Measurements from ENCODE around the gene KRT12. TPM values are rescaled to one million over a fixed set of nuclear protein-coding genes. Genes with fewer than 3 reads are reported as not detected.
"Not testable (repeated sequence)": the region's sequence is repeated elsewhere in the genome, so short reads cannot be mapped to it uniquely, and the experiment has no call there.

The KRT12 gene
- total RNA-seq, 3 donors from 2014 or later (not counting 1 experiment from before 2014, with no cell fraction given) = not detected

- Histone ChIP-seq H3K4me3 (ENCODE audit: low read length) (no peak overlapping the region), H3K36me3 (ENCODE audit: control insufficient read depth, insufficient read depth, low read length) (no peaks in the 10 kb centered on the region), H3K27me3 (ENCODE audit: control insufficient read depth, insufficient read depth, low read length) (no peaks in the 10 kb centered on the region), H3K9me3 (ENCODE audit: control insufficient read depth, insufficient read depth, low read length) (no peaks in the 10 kb centered on the region), H3K4me1 (ENCODE audit: control insufficient read depth, insufficient read depth, low read length) (no peaks in the 10 kb centered on the region), H3K27ac (ENCODE audit: low read length) (no peak overlapping the region)
- WGBS (ENCODE audit: insufficient coverage) = 70% methylated on average over 2 of the region's 2 CpGs
- Mint-ChIP-seq H3K27me3 (ENCODE audit: low read depth in 2 of 2) (peaks cover 12 to 46% of the 10 kb centered on the region in 2 donors), H3K4me3 (no peak overlapping the region), H3K27ac (no peak overlapping the region), H3K4me1 (no peaks in the 10 kb centered on the region), H3K36me3 (no peaks in the 10 kb centered on the region), H3K9me3 (no peaks in the 10 kb centered on the region)
- no peak for DNase-seq
- intact Hi-C loops (cut with micrococcal nuclease) = no loop called here
- no peak for ATAC-seq
- TF ChIP-seq CTCF (IDR thresholded peaks at IDR 0.05) = no peak
These were observed 7.5 kb downstream of the KRT12 start for GRCh38 chr17:40859536-40859935.

- H3K27ac ChIP-seq (ENCODE audit: low read length); H3K27ac Mint-ChIP-seq; H3K9me3 Mint-ChIP-seq; H3K4me3 ChIP-seq (ENCODE audit: low read length); H3K9me3 ChIP-seq (ENCODE audit: control insufficient read depth, insufficient read depth, low read length); H3K4me1 ChIP-seq (ENCODE audit: control insufficient read depth, insufficient read depth, low read length); DNase-seq; H3K4me3 Mint-ChIP-seq; ATAC-seq; H3K4me1 Mint-ChIP-seq; intact Hi-C loops (cut with micrococcal nuclease); H3K36me3 ChIP-seq (ENCODE audit: control insufficient read depth, insufficient read depth, low read length); H3K36me3 Mint-ChIP-seq; H3K27me3 ChIP-seq (ENCODE audit: control insufficient read depth, insufficient read depth, low read length): not testable (repeated sequence)
- peaks cover 14 to 53% of the 10 kb centered on the region in 2 donors for H3K27me3 Mint-ChIP-seq (ENCODE audit: low read depth in 2 of 2)
- WGBS (ENCODE audit: insufficient coverage) = 100% methylated on average over 1 of the region's 2 CpGs
These were observed 8.4 kb downstream of the KRT12 start for GRCh38 chr17:40858667-40859066.

- no peaks in the 10 kb centered on the region for H3K9me3 Mint-ChIP-seq
- ATAC-seq (no peak), DNase-seq (no peak)
- Histone ChIP-seq H3K4me3 (ENCODE audit: low read length) (no peak overlapping the region), H3K9me3 (ENCODE audit: control insufficient read depth, insufficient read depth, low read length) (no peaks in the 10 kb centered on the region), H3K36me3 (ENCODE audit: control insufficient read depth, insufficient read depth, low read length) (no peaks in the 10 kb centered on the region), H3K27me3 (ENCODE audit: control insufficient read depth, insufficient read depth, low read length) (peaks cover 1% of the 10 kb centered on the region), H3K27ac (ENCODE audit: low read length) (no peak overlapping the region), H3K4me1 (ENCODE audit: control insufficient read depth, insufficient read depth, low read length) (no peaks in the 10 kb centered on the region)
- no peaks in the 10 kb centered on the region for H3K36me3 Mint-ChIP-seq
- WGBS (ENCODE audit: insufficient coverage) = 91% methylated on average over 4 of the region's 5 CpGs
- peaks cover 20 to 49% of the 10 kb centered on the region in 2 donors for H3K27me3 Mint-ChIP-seq (ENCODE audit: low read depth in 2 of 2)
- TF ChIP-seq CTCF (IDR thresholded peaks at IDR 0.05) = no peak
- H3K4me3 Mint-ChIP-seq = no peak overlapping the region
- H3K27ac Mint-ChIP-seq = no peak overlapping the region
- no peaks in the 10 kb centered on the region for H3K4me1 Mint-ChIP-seq
- intact Hi-C loops (cut with micrococcal nuclease) = no loop called here
These were observed 9.5 kb downstream of the KRT12 start for GRCh38 chr17:40857535-40857934.

- ATAC-seq (peak in 1 of 3 donors; percentile 43), DNase-seq (no peak)
- no peaks in the 10 kb centered on the region for H3K9me3 Mint-ChIP-seq
- Histone ChIP-seq H3K27ac (ENCODE audit: low read length) (no peak overlapping the region), H3K4me1 (ENCODE audit: control insufficient read depth, insufficient read depth, low read length) (no peaks in the 10 kb centered on the region), H3K27me3 (ENCODE audit: control insufficient read depth, insufficient read depth, low read length) (peaks cover 6% of the 10 kb centered on the region), H3K36me3 (ENCODE audit: control insufficient read depth, insufficient read depth, low read length) (no peaks in the 10 kb centered on the region), H3K4me3 (ENCODE audit: low read length) (no peak overlapping the region), H3K9me3 (ENCODE audit: control insufficient read depth, insufficient read depth, low read length) (no peaks in the 10 kb centered on the region)
- H3K4me1 Mint-ChIP-seq = no peaks in the 10 kb centered on the region
- no peak for TF ChIP-seq CTCF (IDR thresholded peaks at IDR 0.05)
- intact Hi-C loops (cut with micrococcal nuclease) = no loop called here
- H3K36me3 Mint-ChIP-seq = no peaks in the 10 kb centered on the region
- peaks cover 24 to 44% of the 10 kb centered on the region in 2 donors for H3K27me3 Mint-ChIP-seq (ENCODE audit: low read depth in 2 of 2)
- no peak overlapping the region for H3K4me3 Mint-ChIP-seq
- WGBS (ENCODE audit: insufficient coverage) = 63% methylated on average over 1 of the region's 6 CpGs
- no peak overlapping the region for H3K27ac Mint-ChIP-seq
These were observed 12.7 kb downstream of the KRT12 start for GRCh38 chr17:40854175-40854814.

Measured in natural killer cell (primary cell).